H9 (cell line): Measurements from ENCODE around the gene HOXD13. TPM values are rescaled to one million over a fixed set of nuclear protein-coding genes. Genes with fewer than 3 reads are reported as not detected.
A peak's percentile ranks its signal among the peaks of the same experiment; 100 is the strongest.

Source experiments
- DNase-seq: peaks from one replicate; pipeline ENCODE4 v3.0.0-alpha.2; 2017
- H2AFZ ChIP-seq: one replicate; pipeline ENCODE4 v1.6.1; 2013; ENCODE audit warnings: mild to moderate bottlenecking, low read length, control low read depth, moderate library complexity
- H2AK5ac ChIP-seq: 2 replicates; pipeline ENCODE4 v1.6.1; 2013; ENCODE audit warnings: low read length, control low read depth, mixed read lengths; ENCODE audit not compliant: insufficient read length
- H2BK120ac ChIP-seq: one replicate; pipeline ENCODE4 v1.6.1; 2013; ENCODE audit warnings: low read depth, mild to moderate bottlenecking, low read length, control low read depth, inconsistent platforms; ENCODE audit not compliant: poor library complexity, severe bottlenecking
- H2BK12ac ChIP-seq: 2 replicates; pipeline ENCODE4 v1.6.1; 2013; ENCODE audit warnings: low read length, control low read depth, mixed read lengths, low read depth; ENCODE audit not compliant: insufficient read length
- H2BK15ac ChIP-seq: 2 replicates; pipeline ENCODE4 v1.6.1; 2013; ENCODE audit warnings: low read depth, low read length, control low read depth
- H2BK20ac ChIP-seq: one replicate; pipeline ENCODE4 v1.6.1; 2013; ENCODE audit warnings: low read depth, mild to moderate bottlenecking, low read length, control low read depth, inconsistent platforms; ENCODE audit not compliant: poor library complexity, severe bottlenecking
- H2BK5ac ChIP-seq: 2 replicates; pipeline ENCODE4 v1.6.1; 2013; ENCODE audit warnings: low read length, control low read depth, mixed read lengths; ENCODE audit not compliant: insufficient read length
- H3K14ac ChIP-seq: 2 replicates; pipeline ENCODE4 v1.6.1; 2013; ENCODE audit warnings: low read length, control low read depth; ENCODE audit not compliant: insufficient read depth
- H3K18ac ChIP-seq: 2 replicates; pipeline ENCODE4 v1.6.1; 2013; ENCODE audit warnings: low read depth, mild to moderate bottlenecking, mixed read lengths, low read length, control low read depth; ENCODE audit not compliant: insufficient read length
- H3K23ac ChIP-seq: 2 replicates; pipeline ENCODE4 v1.6.1; 2013; ENCODE audit warnings: low read length, control low read depth, mixed read lengths, low read depth; ENCODE audit not compliant: insufficient read length
- H3K23me2 ChIP-seq: 2 replicates; pipeline ENCODE4 v1.6.1; 2013; ENCODE audit warnings: low read depth, mild to moderate bottlenecking, mixed read lengths, low read length, control low read depth; ENCODE audit not compliant: insufficient read length, poor library complexity, severe bottlenecking
- H3K27ac ChIP-seq: 2 replicates; pipeline ENCODE4 v1.5.1; 2013; ENCODE audit warnings: low read length, control low read depth, mixed read lengths, low read depth; ENCODE audit not compliant: insufficient read length
- H3K27me3 ChIP-seq: 2 replicates; pipeline ENCODE4 v1.6.1; 2013; ENCODE audit warnings: low read length, control low read depth, inconsistent platforms; ENCODE audit not compliant: insufficient read depth
- H3K4ac ChIP-seq: 2 replicates; pipeline ENCODE4 v1.6.1; 2013; ENCODE audit warnings: low read depth, mild to moderate bottlenecking, control low read depth, inconsistent platforms, low read length, moderate library complexity
- H3K4me1 ChIP-seq: 2 replicates; pipeline ENCODE4 v1.6.1; 2013; ENCODE audit warnings: low read length, control low read depth, inconsistent platforms; ENCODE audit not compliant: insufficient read depth
- H3K4me2 ChIP-seq: 2 replicates; pipeline ENCODE4 v1.6.1; 2013; ENCODE audit warnings: low read length, control low read depth, mixed read lengths; ENCODE audit not compliant: insufficient read length, insufficient read depth
- H3K56ac ChIP-seq: 2 replicates; pipeline ENCODE4 v1.6.1; 2013; ENCODE audit warnings: low read depth, mild to moderate bottlenecking, mixed read lengths, low read length, control low read depth; ENCODE audit not compliant: insufficient read length
- H3K79me1 ChIP-seq: 2 replicates; pipeline ENCODE4 v1.6.1; 2013; ENCODE audit warnings: low read depth, mild to moderate bottlenecking, moderate library complexity, low read length, control low read depth, inconsistent platforms; ENCODE audit not compliant: insufficient read depth, poor library complexity, severe bottlenecking
- H3K79me2 ChIP-seq: 2 replicates; pipeline ENCODE4 v1.6.1; 2013; ENCODE audit warnings: low read length, control low read depth, inconsistent platforms; ENCODE audit not compliant: insufficient read depth
- H3K9ac ChIP-seq: 2 replicates; pipeline ENCODE4 v1.6.1; 2013; ENCODE audit warnings: low read length, control low read depth, mixed read lengths; ENCODE audit not compliant: insufficient read length; ENCODE audit errors: extremely low read depth
- H3K9me3 ChIP-seq: one replicate; pipeline ENCODE4 v1.6.1; 2013; ENCODE audit warnings: low read depth, low read length, inconsistent platforms; ENCODE audit not compliant: control insufficient read depth
- H3T11ph ChIP-seq: one replicate; pipeline ENCODE4 v1.6.1; 2013; ENCODE audit warnings: mild to moderate bottlenecking, low read length, control low read depth, inconsistent platforms
- H4K20me1 ChIP-seq: one replicate; pipeline ENCODE4 v1.6.1; 2013; ENCODE audit not compliant: control insufficient read depth, insufficient read length, insufficient read depth
- H4K5ac ChIP-seq: 2 replicates; pipeline ENCODE4 v1.6.1; 2013; ENCODE audit warnings: low read depth, mild to moderate bottlenecking, mixed read lengths, low read length, control low read depth; ENCODE audit not compliant: insufficient read length
- H4K8ac ChIP-seq: replicated peaks from 2 replicates; pipeline ENCODE4 v1.6.1; 2013; ENCODE audit warnings: low read length, control low read depth, mixed read lengths, low read depth; ENCODE audit not compliant: insufficient read length
- H4K91ac ChIP-seq: 2 replicates; pipeline ENCODE4 v1.6.1; 2013; ENCODE audit warnings: low read depth, mild to moderate bottlenecking, moderate library complexity, mixed read lengths, low read length, control low read depth; ENCODE audit not compliant: insufficient read length
- H3K27ac Mint-ChIP-seq, 3 experiments: 2 replicates in 2 of 3; 3 replicates in 1 of 3; pipeline ENCODE4 v1.8.0; 2020 to 2021; ENCODE audit warnings: mixed read lengths in 3 of 3, mild to moderate bottlenecking in 1 of 3, moderate library complexity in 1 of 3
- H3K27me3 Mint-ChIP-seq: 2 replicates; pipeline ENCODE4 v1.8.0; 2021; ENCODE audit warnings: low read depth, mild to moderate bottlenecking, moderate library complexity, mixed read lengths
- H3K36me3 Mint-ChIP-seq, 3 experiments: 2 replicates in 2 of 3; 3 replicates in 1 of 3; pipeline ENCODE4 v1.8.0; 2020 to 2021; ENCODE audit warnings: low read depth in 3 of 3, mixed read lengths in 3 of 3; ENCODE audit not compliant: insufficient read depth in 1 of 3
- H3K4me1 Mint-ChIP-seq, 2 experiments: 2 replicates each; pipeline ENCODE4 v1.8.0; 2020; ENCODE audit warnings: mixed read lengths in 2 of 2
- H3K4me3 Mint-ChIP-seq, 2 experiments: 2 replicates in 1 of 2; 3 replicates in 1 of 2; pipeline ENCODE4 v1.8.0; 2020 to 2021; ENCODE audit warnings: mild to moderate bottlenecking in 2 of 2, mixed read lengths in 2 of 2, moderate library complexity in 1 of 2
- H3K9me3 Mint-ChIP-seq, 2 experiments: 2 replicates in 1 of 2; 3 replicates in 1 of 2; pipeline ENCODE4 v1.8.0; 2020; ENCODE audit warnings: mild to moderate bottlenecking in 2 of 2, mixed read lengths in 2 of 2, moderate library complexity in 1 of 2
- CTCF ChIP-seq: fragments of 200-600 bp; sonication (generic); conservative IDR thresholded peaks from 3 replicates; pipeline ENCODE4 v1.8.0; 2021; ENCODE audit warnings: antibody characterized with exemption, mild to moderate bottlenecking
- WGBS: extraction: QIAGEN DNeasy Blood & Tissue Kit; methylation state at CpG from one replicate; pipeline ENCODE4 v1.1.7; 2013; ENCODE audit warnings: missing lambda C conversion rate, low lambda C conversion rate, mixed read lengths; ENCODE audit not compliant: insufficient read length; ENCODE audit errors: extremely low coverage; 5-methylcytosine and 5-hydroxymethylcytosine counted together
- total RNA-seq: library from RNA; stranded (reverse); gene quantifications from 2 replicates; pipeline ENCODE4 v1.2.1, GENCODE V29; 2021

Gene HOXD13
- total RNA-seq, 1 experiment from 2014 or later, result not detected

- H3K27ac ChIP-seq, result no peak overlapping the region
- H3K79me2 ChIP-seq, result no peaks in the 10 kb centered on the region
- no peak overlapping the region for H4K91ac ChIP-seq
- no peak overlapping the region for H4K8ac ChIP-seq
- Mint-ChIP-seq H3K4me3 (no peak overlapping the region), H3K4me1 (peaks cover 0 to 12% of the 10 kb centered on the region in 2 experiments; a peak in 2 of 4 replicates), H3K27me3 (peaks cover 99% of the 10 kb centered on the region), H3K27ac (no peak overlapping the region), H3K36me3 (peaks cover 0 to 3% (median 0%) of the 10 kb centered on the region in 3 experiments; a peak in 3 of 7 replicates), H3K9me3 (peaks cover 10 to 24% of the 10 kb centered on the region in 2 experiments)
- H2BK20ac ChIP-seq, result no peak overlapping the region
- no peak overlapping the region for H4K5ac ChIP-seq
- H3K27me3 ChIP-seq, result peaks cover 99% of the 10 kb centered on the region
- no peak overlapping the region for H2BK12ac ChIP-seq
- no peak overlapping the region for H3K4ac ChIP-seq
- no peak overlapping the region for H2BK15ac ChIP-seq
- no CpG with 5 or more reads among the region's 13 CpGs for WGBS
- no peak overlapping the region for H3K18ac ChIP-seq
- peaks cover 2% of the 10 kb centered on the region for H3K23me2 ChIP-seq
- H3K14ac ChIP-seq, result no peak overlapping the region
- H2BK120ac ChIP-seq, result no peak overlapping the region
- no peak overlapping the region for H2BK5ac ChIP-seq
- no peak overlapping the region for H3K56ac ChIP-seq
- H3K23ac ChIP-seq, result no peak overlapping the region
- no peak overlapping the region for H3T11ph ChIP-seq
- peaks cover 4% of the 10 kb centered on the region for H4K20me1 ChIP-seq
- peak; percentile 22 for DNase-seq
- no peak for TF ChIP-seq CTCF
- H2AFZ ChIP-seq, result no peak overlapping the region
- no peak overlapping the region for H3K4me2 ChIP-seq
- no peak overlapping the region for H2AK5ac ChIP-seq
- no peaks in the 10 kb centered on the region for H3K4me1 ChIP-seq
- no peak overlapping the region for H3K9ac ChIP-seq
- H3K79me1 ChIP-seq, result no peaks in the 10 kb centered on the region
- no peaks in the 10 kb centered on the region for H3K9me3 ChIP-seq
Observed at GRCh38 chr2:176120364-176121189, 28.1 kb downstream of the HOXD13 start.
